Neural cell (in vitro differentiated cells): ENCODE data around the gene ZCCHC4. TPM values are rescaled to one million over a fixed set of nuclear protein-coding genes. Genes with fewer than 3 reads are reported as not detected.

Experiments
- H2AFZ ChIP-seq: fragments of 200-600, 300-800 bp; sonication (generic), shearing (Covaris generic); 2 replicates; pipeline ENCODE4 v1.6.0; 2014; ENCODE audit warnings: low read depth, mild to moderate bottlenecking, antibody characterized with exemption, low read length, moderate library complexity
- H3F3A ChIP-seq: fragments of 200-600 bp; shearing (Covaris generic); 2 replicates; pipeline ENCODE4 v1.6.1; 2016; ENCODE audit warnings: mild to moderate bottlenecking, moderate library complexity, mixed read lengths, antibody characterized with exemption, low read length; ENCODE audit not compliant: insufficient read depth, poor library complexity, severe bottlenecking
- H3K27ac ChIP-seq: fragments of 200-600, 300-800 bp; sonication (generic), shearing (Covaris generic); 2 replicates; pipeline ENCODE4 v1.5.1; 2014; ENCODE audit warnings: mild to moderate bottlenecking, low read length, moderate library complexity
- H3K27me3 ChIP-seq: fragments of 300-800, 200-600 bp; sonication (generic), shearing (Covaris generic); 2 replicates; pipeline ENCODE4 v1.6.0; 2014; ENCODE audit warnings: mild to moderate bottlenecking, low read depth, low read length, moderate library complexity; ENCODE audit not compliant: insufficient read depth
- H3K36me3 ChIP-seq: fragments of 300-800, 200-600 bp; sonication (generic), shearing (Covaris generic); 2 replicates; pipeline ENCODE4 v1.5.1; 2014; ENCODE audit warnings: mild to moderate bottlenecking, antibody characterized with exemption, low read length, moderate library complexity; ENCODE audit not compliant: insufficient read depth
- H3K4me2 ChIP-seq: fragments of 300-800, 200-600 bp; sonication (generic), shearing (Covaris generic); 2 replicates; pipeline ENCODE4 v1.6.0; 2014; ENCODE audit warnings: mild to moderate bottlenecking, low read length
- H3K4me3 ChIP-seq: fragments of 300-800, 200-600 bp; sonication (generic), shearing (Covaris generic); 2 replicates; pipeline ENCODE4 v1.5.1; 2014; ENCODE audit warnings: mild to moderate bottlenecking, low read length, moderate library complexity
- H3K79me2 ChIP-seq: fragments of 200-600 bp; shearing (Covaris generic); replicated peaks from 2 replicates; pipeline ENCODE4 v1.6.0; 2014; ENCODE audit warnings: mild to moderate bottlenecking, low read length, moderate library complexity; ENCODE audit not compliant: insufficient read depth
- H3K9ac ChIP-seq: fragments of 300-800, 200-600 bp; sonication (generic), shearing (Covaris generic); 2 replicates; pipeline ENCODE4 v1.6.1; 2016; ENCODE audit warnings: mild to moderate bottlenecking, low read length, mixed read lengths
- H3K9me2 ChIP-seq: fragments of 200-600 bp; shearing (Covaris generic); 2 replicates; pipeline ENCODE4 v1.6.1; 2016; ENCODE audit warnings: mild to moderate bottlenecking, low read length, mixed read lengths; ENCODE audit not compliant: insufficient read depth
- H3K9me3 ChIP-seq: fragments of 200-600, 300-800 bp; sonication (generic), shearing (Covaris generic); 2 replicates; pipeline ENCODE4 v1.6.1; 2016; ENCODE audit warnings: mild to moderate bottlenecking, mixed run types, low read length, moderate library complexity, mixed read lengths
- H4K20me1 ChIP-seq: fragments of 200-600 bp; shearing (Covaris generic); 2 replicates; pipeline ENCODE4 v1.6.1; 2016; ENCODE audit warnings: mild to moderate bottlenecking, mixed run types; ENCODE audit not compliant: insufficient read depth
- CTCF ChIP-seq: fragments of 450-650 bp; IDR thresholded peaks from 2 replicates; pipeline ENCODE4 v1.5.1; 2014; ENCODE audit warnings: antibody characterized with exemption, mild to moderate bottlenecking, moderate library complexity; ENCODE audit not compliant: poor library complexity, severe bottlenecking
- EP300 ChIP-seq: fragments of 450-650 bp; conservative IDR thresholded peaks from 2 replicates; pipeline ENCODE4 v1.6.1; 2014; ENCODE audit warnings: antibody characterized with exemption, mild to moderate bottlenecking, moderate library complexity; ENCODE audit not compliant: poor library complexity, severe bottlenecking
- EZH2 ChIP-seq: fragments of 200-600, 300-800 bp; shearing (Covaris generic), sonication (generic); IDR thresholded peaks from 2 replicates; pipeline ENCODE4 v1.6.1; 2014; ENCODE audit warnings: antibody characterized with exemption, low read length, borderline replicate concordance, mild to moderate bottlenecking; ENCODE audit not compliant: insufficient read depth, poor library complexity, severe bottlenecking
- MXI1 ChIP-seq: fragments of 450-650 bp; conservative IDR thresholded peaks from 2 replicates; pipeline ENCODE4 v1.6.1; 2014; ENCODE audit warnings: antibody characterized with exemption, mild to moderate bottlenecking; ENCODE audit not compliant: poor library complexity, severe bottlenecking
- POLR2AphosphoS5 ChIP-seq: IDR thresholded peaks from 2 replicates; pipeline ENCODE4 v1.6.1; 2012
- RAD21 ChIP-seq: fragments of 450-650 bp; conservative IDR thresholded peaks from 2 replicates; pipeline ENCODE4 v1.6.1; 2014; ENCODE audit warnings: antibody characterized with exemption, mild to moderate bottlenecking, moderate library complexity
- SMC3 ChIP-seq: fragments of 450-650 bp; conservative IDR thresholded peaks from 2 replicates; pipeline ENCODE4 v1.6.1; 2014; ENCODE audit warnings: antibody characterized with exemption, mild to moderate bottlenecking, moderate library complexity; ENCODE audit not compliant: poor library complexity
- TAF1 ChIP-seq: IDR thresholded peaks from 2 replicates; pipeline ENCODE4 v1.6.1; 2012; ENCODE audit warnings: low read depth
- polyA plus RNA-seq: library from polyadenylated mRNA; depleted of rRNA; stranded (reverse); fragments of >200 nt; gene quantifications from 2 replicates; pipeline ENCODE4 v1.2.3, GENCODE V29; 2014
- TF ChIP-seq, protein P1 (sequence below): IDR thresholded peaks from 2 replicates; pipeline ENCODE4 v1.6.1; 2012; ENCODE audit warnings: borderline replicate concordance

The ZCCHC4 gene
- polyA plus RNA-seq, 1 donor from 2014 or later = 8.6 TPM

GRCh38 chr4:25343671-25344070 lies 31.1 kb downstream of the ZCCHC4 start:
- H3F3A ChIP-seq = no peaks in the 10 kb centered on the region
- no peaks in the 10 kb centered on the region for H4K20me1 ChIP-seq
- H3K9me3 ChIP-seq = no peaks in the 10 kb centered on the region
- no peaks in the 10 kb centered on the region for H3K36me3 ChIP-seq
- no peaks in the 10 kb centered on the region for H3K9me2 ChIP-seq
- no peaks in the 10 kb centered on the region for H3K79me2 ChIP-seq
- H2AFZ ChIP-seq = no peak overlapping the region
- no peak overlapping the region for H3K4me3 ChIP-seq
- H3K27me3 ChIP-seq = no peaks in the 10 kb centered on the region
- no peak for TF ChIP-seq MXI1
- TF ChIP-seq SMC3 = no peak
- TF ChIP-seq EP300 = no peak
- no peak for TF ChIP-seq POLR2AphosphoS5
- no peak overlapping the region for H3K9ac ChIP-seq
- H3K27ac ChIP-seq = no peak overlapping the region
- H3K4me2 ChIP-seq = no peak overlapping the region

DNA sequence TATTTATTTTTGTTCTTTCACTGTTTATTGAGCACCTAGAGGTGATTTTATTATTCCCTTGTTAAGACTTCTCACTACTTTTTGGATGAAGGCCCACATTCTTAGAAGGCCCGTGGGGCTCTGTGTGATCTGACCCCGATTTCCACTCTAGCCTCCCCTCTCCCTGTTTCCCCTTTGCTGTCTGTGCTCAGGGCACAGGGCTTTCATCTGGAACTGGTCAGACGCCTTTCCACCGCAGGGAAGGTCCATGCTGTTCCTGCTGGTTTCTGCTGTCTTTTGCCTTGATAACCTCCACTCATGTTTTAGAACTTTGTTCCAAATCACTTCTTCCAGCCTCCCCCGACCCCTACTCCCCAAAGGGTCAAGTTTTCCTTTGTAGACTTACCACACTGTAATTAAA lies 33.2 kb downstream of the ZCCHC4 start:
- H3K27ac ChIP-seq = no peak overlapping the region
- H2AFZ ChIP-seq = no peak overlapping the region
- H3F3A ChIP-seq = no peaks in the 10 kb centered on the region
- H3K4me2 ChIP-seq = no peak overlapping the region
- no peaks in the 10 kb centered on the region for H4K20me1 ChIP-seq
- no peaks in the 10 kb centered on the region for H3K36me3 ChIP-seq
- no peaks in the 10 kb centered on the region for H3K79me2 ChIP-seq
- H3K9ac ChIP-seq = no peak overlapping the region
- no peak overlapping the region for H3K4me3 ChIP-seq
- H3K9me2 ChIP-seq = no peaks in the 10 kb centered on the region
- no peaks in the 10 kb centered on the region for H3K27me3 ChIP-seq
- no peaks in the 10 kb centered on the region for H3K9me3 ChIP-seq
- no peak for TF ChIP-seq EZH2

DNA sequence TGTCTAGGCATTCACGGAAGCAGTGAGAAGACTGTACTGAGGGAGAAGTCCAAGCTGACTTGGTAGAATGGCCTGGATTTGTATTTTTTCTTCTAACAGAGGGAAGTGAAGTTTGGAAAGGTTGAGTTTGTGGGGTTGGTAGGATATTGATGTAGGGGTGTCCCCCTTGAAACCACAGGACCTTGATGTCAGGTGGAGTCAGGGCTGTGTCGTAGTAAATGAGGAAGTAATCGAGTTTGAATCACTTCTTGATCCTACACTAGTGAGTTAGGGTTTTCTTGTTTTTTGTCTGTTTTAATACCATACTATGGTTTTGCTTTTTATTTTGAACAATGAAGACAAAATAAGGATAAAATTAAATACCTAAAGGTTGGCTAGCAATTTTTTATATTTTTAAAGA lies 34.3 kb downstream of the ZCCHC4 start:
- Histone ChIP-seq H2AFZ (no peak overlapping the region), H3K9me2 (no peaks in the 10 kb centered on the region), H3K9ac (no peak overlapping the region), H3K36me3 (no peaks in the 10 kb centered on the region), H3K27ac (no peak overlapping the region), H3K9me3 (no peaks in the 10 kb centered on the region), H3K4me2 (no peak overlapping the region), H4K20me1 (no peaks in the 10 kb centered on the region), H3K79me2 (no peaks in the 10 kb centered on the region), H3K27me3 (no peaks in the 10 kb centered on the region), H3F3A (no peaks in the 10 kb centered on the region), H3K4me3 (no peak overlapping the region)
- no peak for TF ChIP-seq EZH2

- no peaks in the 10 kb centered on the region for H3K36me3 ChIP-seq
- H3K79me2 ChIP-seq = no peaks in the 10 kb centered on the region
- H3K27me3 ChIP-seq = no peaks in the 10 kb centered on the region
- H3K9ac ChIP-seq = no peak overlapping the region
- H3K4me2 ChIP-seq = no peak overlapping the region
- H3K4me3 ChIP-seq = no peak overlapping the region
- no peaks in the 10 kb centered on the region for H4K20me1 ChIP-seq
- no peaks in the 10 kb centered on the region for H3F3A ChIP-seq
- H3K9me3 ChIP-seq = no peaks in the 10 kb centered on the region
- no peak overlapping the region for H3K27ac ChIP-seq
- TF ChIP-seq CTCF (no peak), POLR2AphosphoS5 (no peak), TAF1 (no peak), RAD21 (no peak), EP300 (no peak), MXI1 (no peak)
- TF ChIP-seq, protein P1, sequence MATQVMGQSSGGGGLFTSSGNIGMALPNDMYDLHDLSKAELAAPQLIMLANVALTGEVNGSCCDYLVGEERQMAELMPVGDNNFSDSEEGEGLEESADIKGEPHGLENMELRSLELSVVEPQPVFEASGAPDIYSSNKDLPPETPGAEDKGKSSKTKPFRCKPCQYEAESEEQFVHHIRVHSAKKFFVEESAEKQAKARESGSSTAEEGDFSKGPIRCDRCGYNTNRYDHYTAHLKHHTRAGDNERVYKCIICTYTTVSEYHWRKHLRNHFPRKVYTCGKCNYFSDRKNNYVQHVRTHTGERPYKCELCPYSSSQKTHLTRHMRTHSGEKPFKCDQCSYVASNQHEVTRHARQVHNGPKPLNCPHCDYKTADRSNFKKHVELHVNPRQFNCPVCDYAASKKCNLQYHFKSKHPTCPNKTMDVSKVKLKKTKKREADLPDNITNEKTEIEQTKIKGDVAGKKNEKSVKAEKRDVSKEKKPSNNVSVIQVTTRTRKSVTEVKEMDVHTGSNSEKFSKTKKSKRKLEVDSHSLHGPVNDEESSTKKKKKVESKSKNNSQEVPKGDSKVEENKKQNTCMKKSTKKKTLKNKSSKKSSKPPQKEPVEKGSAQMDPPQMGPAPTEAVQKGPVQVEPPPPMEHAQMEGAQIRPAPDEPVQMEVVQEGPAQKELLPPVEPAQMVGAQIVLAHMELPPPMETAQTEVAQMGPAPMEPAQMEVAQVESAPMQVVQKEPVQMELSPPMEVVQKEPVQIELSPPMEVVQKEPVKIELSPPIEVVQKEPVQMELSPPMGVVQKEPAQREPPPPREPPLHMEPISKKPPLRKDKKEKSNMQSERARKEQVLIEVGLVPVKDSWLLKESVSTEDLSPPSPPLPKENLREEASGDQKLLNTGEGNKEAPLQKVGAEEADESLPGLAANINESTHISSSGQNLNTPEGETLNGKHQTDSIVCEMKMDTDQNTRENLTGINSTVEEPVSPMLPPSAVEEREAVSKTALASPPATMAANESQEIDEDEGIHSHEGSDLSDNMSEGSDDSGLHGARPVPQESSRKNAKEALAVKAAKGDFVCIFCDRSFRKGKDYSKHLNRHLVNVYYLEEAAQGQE = no peak
- no peak overlapping the region for H2AFZ ChIP-seq
- H3K9me2 ChIP-seq = no peaks in the 10 kb centered on the region
Measured at GRCh38 chr4:25347473-25347872, 34.9 kb downstream of the ZCCHC4 start.
